WERI-Rb-1 (cell line): ENCODE data around the gene ATP5MC3.

Experiments
- DNase-seq: peaks from one replicate; pipeline ENCODE4 v3.0.0-alpha.2; 2020
- H3K27ac ChIP-seq: fragments of 250-450 bp; sonication (Bioruptor Pico); 2 replicates; pipeline ENCODE4 v1.5.1; 2020; ENCODE audit warnings: mild to moderate bottlenecking, moderate library complexity
- H3K27me3 ChIP-seq: fragments of 250-450 bp; sonication (Bioruptor Pico); 2 replicates; pipeline ENCODE4 v1.5.1; 2021; ENCODE audit warnings: mild to moderate bottlenecking, low read depth, moderate library complexity; ENCODE audit not compliant: insufficient read depth, severe bottlenecking
- H3K36me3 ChIP-seq: fragments of 250-450 bp; sonication (Bioruptor Pico); 2 replicates; pipeline ENCODE4 v1.5.1; 2020; ENCODE audit warnings: mild to moderate bottlenecking, moderate library complexity
- H3K4me3 ChIP-seq: 2 replicates; pipeline ENCODE4 v1.5.1; 2011; ENCODE audit warnings: low read depth, mild to moderate bottlenecking, control low read depth, low read length
- H3K9me3 ChIP-seq: fragments of 250-450 bp; sonication (Bioruptor Pico); 2 replicates; pipeline ENCODE4 v1.5.1; 2021; ENCODE audit warnings: mild to moderate bottlenecking, moderate library complexity; ENCODE audit not compliant: severe bottlenecking
- TF ChIP-seq, protein P1 (sequence below): IDR thresholded peaks from 2 replicates; pipeline ENCODE4 v1.5.1; 2011; ENCODE audit warnings: low read depth, mild to moderate bottlenecking, control low read depth, inconsistent platforms, low read length

The ATP5MC3 gene

DNA sequence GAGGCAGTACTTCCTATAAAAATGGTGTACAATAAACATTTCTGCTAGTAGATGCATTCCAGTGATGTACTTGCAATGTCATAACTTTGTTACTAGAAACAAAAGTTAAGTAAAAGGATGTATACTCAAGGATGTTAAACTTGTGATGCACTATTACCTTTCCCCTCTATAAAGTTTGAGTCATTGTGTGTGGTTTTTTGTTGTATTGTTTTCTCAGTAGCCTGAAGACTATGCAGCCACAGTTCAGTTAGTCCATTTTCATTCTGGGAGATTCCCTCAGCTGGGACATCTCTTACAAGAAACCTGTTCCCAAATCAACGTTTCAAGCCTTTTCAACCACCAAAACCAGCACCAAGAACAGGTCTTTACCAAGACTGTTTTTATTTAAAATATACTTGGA is 5.6 kb downstream of the ATP5MC3 start:
- no peak overlapping the region for H3K27ac ChIP-seq
- DNase-seq = no peak
- TF ChIP-seq, protein P1, sequence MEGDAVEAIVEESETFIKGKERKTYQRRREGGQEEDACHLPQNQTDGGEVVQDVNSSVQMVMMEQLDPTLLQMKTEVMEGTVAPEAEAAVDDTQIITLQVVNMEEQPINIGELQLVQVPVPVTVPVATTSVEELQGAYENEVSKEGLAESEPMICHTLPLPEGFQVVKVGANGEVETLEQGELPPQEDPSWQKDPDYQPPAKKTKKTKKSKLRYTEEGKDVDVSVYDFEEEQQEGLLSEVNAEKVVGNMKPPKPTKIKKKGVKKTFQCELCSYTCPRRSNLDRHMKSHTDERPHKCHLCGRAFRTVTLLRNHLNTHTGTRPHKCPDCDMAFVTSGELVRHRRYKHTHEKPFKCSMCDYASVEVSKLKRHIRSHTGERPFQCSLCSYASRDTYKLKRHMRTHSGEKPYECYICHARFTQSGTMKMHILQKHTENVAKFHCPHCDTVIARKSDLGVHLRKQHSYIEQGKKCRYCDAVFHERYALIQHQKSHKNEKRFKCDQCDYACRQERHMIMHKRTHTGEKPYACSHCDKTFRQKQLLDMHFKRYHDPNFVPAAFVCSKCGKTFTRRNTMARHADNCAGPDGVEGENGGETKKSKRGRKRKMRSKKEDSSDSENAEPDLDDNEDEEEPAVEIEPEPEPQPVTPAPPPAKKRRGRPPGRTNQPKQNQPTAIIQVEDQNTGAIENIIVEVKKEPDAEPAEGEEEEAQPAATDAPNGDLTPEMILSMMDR = no peak
- peaks cover 39% of the 10 kb centered on the region for H3K36me3 ChIP-seq
- H3K9me3 ChIP-seq = no peaks in the 10 kb centered on the region
- H3K27me3 ChIP-seq = no peaks in the 10 kb centered on the region
- no peak overlapping the region for H3K4me3 ChIP-seq

DNA sequence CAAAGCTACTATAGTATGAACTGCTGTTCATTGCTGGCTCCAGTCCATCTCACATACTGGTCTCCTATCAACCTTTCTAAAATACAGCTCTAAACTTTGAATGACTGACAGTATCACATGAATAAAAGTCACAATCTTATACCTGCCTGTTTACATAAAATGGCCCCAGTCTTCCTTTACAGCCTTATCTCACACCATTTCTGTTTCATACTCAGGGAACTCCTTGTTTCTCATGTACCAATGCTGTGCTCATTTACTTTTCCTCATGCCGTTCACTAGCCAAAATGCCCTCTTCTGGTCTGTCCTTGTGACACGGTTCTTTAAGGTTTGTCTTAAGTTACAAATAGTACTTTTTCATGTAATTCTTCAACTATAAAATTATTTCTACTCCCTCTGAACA is 6.2 kb downstream of the ATP5MC3 start:
- Histone ChIP-seq H3K27ac (no peak overlapping the region), H3K36me3 (peaks cover 39% of the 10 kb centered on the region)

DNA sequence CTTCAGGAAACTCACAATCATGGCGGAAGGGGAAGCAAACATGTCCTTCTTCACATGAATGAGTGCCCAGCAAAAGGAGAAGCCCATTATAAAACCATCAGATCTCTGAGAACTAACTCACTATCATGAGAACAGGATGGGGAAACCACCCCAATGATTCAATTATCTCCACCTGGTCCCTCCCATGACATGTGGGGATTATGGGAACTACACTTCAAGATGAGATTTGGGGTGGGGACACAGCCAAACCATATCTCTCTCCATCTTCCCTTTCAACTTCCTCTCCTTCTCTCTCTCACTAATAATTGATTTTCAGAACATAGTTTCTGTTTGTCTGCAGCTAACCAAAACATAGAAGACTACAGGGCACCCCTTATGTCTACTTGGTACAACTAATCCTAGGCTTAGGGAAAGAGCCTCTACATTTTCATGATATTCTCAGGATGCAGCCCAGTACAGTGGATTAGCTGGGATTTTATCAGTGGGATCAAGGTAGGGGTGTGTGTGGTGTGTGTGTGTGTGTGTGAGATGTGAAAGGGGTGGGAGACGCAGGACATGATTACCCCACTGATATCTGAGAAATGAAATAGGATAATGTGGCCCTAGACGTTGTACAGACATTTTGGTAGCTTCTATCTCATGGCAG is 10.7 kb downstream of the ATP5MC3 start:
- H3K9me3 ChIP-seq = no peaks in the 10 kb centered on the region
- peaks cover 9% of the 10 kb centered on the region for H3K36me3 ChIP-seq
- TF ChIP-seq, protein P1 = no peak
- no peaks in the 10 kb centered on the region for H3K27me3 ChIP-seq
- no peak for DNase-seq
- H3K4me3 ChIP-seq = no peak overlapping the region
- no peak overlapping the region for H3K27ac ChIP-seq

More for the DNA sequence above, 6.2 kb downstream of the ATP5MC3 start:
- no peak overlapping the region for H3K4me3 ChIP-seq
- TF ChIP-seq, protein P1 = no peak
- no peaks in the 10 kb centered on the region for H3K27me3 ChIP-seq
- DNase-seq = no peak
- no peaks in the 10 kb centered on the region for H3K9me3 ChIP-seq

DNA sequence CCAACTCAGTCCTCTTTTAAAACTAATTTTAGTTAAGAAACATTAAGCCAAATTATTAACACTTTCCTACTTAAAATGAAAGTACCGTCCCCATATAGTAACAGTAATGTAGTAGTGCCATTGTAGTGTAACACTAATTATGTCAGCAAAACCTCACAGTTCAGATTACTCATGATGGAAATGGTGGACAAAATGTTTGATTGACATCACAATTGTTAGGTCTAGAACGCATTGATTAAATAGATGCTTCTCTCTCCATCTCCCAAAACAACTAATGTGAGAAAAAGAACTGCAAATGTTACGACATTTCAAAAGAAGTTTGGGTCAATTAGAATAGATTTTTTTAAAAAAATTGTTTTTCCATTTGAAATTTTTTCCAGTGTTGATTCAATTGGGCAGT is 12.3 kb downstream of the ATP5MC3 start:
- H3K27ac ChIP-seq = peak overlapping the region; percentile 87
- no peaks in the 10 kb centered on the region for H3K27me3 ChIP-seq
- H3K36me3 ChIP-seq = peaks cover 5% of the 10 kb centered on the region
- DNase-seq = no peak
- H3K9me3 ChIP-seq = no peaks in the 10 kb centered on the region
- peak overlapping the region; percentile 95 for H3K4me3 ChIP-seq
- TF ChIP-seq, protein P1 = no peak

DNA sequence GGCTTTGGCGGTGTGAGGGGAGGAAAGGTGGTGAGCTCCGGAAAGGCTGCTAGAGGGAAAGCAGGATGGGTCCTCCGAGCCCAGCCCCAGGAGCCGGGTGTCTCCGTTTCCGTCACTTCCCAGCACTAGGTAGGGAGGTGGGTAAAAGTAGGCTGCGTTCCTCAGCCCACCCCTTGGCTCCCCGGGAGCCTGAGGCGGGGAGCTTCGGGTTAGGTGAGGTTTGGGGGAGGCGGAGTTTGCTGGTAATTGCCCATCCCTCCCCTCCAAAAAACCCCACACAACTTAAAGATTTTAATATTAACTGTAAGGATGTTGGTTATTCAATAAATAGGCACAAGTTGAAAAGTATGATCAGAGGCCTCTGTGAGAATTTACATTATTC is 13.0 kb downstream of the ATP5MC3 start:
- DNase-seq = no peak
- H3K27me3 ChIP-seq = no peaks in the 10 kb centered on the region
- no peaks in the 10 kb centered on the region for H3K9me3 ChIP-seq
- TF ChIP-seq, protein P1 = no peak
- H3K27ac ChIP-seq = peak overlapping the region; percentile 87
- H3K36me3 ChIP-seq = peaks cover 5% of the 10 kb centered on the region
- H3K4me3 ChIP-seq = peak overlapping the region; percentile 95
